Nucleus accumbens (tissue), 56 donors: Measurements from ENCODE around the gene SIK3.
"Not testable (repeated sequence)": the region's sequence is repeated elsewhere in the genome, so short reads cannot be mapped to it uniquely, and the experiment has no call there.

Source experiments
- DNase-seq, 56 donors: peaks; one replicate each; lab custom pipeline; 2025; lab: John Stamatoyannopoulos, UW

Gene SIK3

GRCh38 chr11:117112497-117112896, 14.3 kb upstream of the SIK3 start:
- DNase-seq, result not testable (repeated sequence)

DNA sequence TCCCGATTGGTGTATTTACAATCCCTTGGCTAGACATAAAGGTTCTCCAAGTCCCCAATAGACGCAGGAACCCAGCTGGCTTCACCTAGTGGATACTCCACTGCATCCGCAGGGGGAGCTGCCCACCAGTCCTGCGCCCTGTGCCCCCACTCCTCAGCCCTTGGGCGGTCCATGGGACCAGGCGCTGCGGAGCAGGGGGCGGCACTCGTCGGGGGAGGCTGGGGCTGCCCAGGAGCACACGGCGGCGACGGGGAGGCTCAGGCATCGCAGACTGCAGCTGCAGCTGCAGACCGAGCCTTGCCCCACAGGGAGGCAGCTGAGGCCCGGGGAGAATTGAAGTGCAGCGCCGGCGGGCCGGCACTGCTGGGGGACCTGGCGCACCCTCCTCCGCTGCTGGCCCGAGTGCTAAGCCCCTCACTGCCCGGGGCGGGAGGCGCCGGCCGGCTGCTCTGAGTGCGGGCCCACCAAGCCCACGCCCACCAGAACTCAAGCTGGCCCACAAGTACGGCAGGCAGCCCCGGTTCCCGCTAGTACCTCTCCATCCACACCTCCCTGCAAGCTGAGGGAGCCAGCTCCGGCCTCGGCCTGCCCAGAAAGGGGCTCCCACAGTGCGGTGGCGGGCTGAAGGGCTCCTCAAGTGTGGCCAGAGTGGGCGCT, 12.2 kb upstream of the SIK3 start:
- no peak for DNase-seq

DNA sequence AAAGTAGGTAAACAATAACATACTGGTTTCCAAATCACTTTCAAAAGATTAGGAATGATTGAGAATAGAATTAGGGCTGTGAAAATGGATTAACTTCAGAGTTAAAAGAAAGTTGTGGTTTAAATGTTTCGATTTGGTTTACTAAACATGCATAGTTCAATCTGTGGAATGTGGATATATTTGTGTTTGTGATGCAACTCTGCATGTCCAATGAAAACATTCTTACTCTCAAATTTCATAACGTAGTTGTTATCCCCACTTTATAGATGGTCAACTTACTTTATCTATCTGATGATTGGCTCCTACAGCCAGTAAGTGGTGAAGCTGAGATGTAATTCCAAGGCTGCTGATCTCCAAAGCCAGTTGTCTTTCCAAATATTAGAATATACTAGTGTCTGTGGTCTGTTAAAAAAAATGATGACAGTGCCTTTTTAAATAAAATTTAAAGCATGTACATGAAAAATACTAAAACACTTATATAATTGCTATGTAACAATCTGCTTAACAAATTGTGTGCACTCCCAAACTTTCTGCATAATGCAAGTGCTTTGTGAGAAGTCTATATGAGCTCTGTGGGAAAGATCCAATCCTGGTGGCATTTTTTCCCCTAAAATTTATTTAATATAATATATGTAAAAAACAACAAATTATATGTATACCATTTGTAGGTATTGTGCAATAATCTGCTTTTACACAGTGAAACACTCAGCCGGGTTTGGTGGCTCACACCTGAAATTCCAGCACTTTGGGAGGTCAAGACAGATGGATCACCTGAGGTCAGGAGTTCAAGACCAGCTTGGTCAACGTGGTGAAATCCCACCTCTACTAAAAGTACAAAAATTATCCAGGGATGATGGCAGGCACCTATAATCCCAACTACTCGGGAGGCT, 9.7 kb upstream of the SIK3 start:
- no peak for DNase-seq

GRCh38 chr11:117100556-117100955, 2.3 kb upstream of the SIK3 start:
- DNase-seq, result no peak

DNA sequence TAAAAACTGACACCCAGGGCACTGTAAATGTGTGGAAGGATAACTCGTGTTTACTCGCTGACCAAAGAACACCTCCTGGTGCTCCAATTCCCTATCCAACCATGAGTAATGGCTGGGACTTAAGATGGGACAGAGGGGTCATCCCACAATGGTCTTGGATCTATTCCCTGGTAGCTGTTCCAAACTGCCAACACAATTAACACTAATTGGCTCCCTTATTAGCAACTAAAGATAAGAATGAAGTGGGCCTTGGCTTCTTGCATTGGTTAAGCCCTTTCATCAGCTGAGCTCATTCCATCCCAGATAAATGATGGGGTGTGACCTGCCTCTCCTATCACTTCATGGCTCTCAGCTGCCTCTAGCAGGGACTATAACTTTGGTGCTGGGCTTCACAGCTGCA, 1.5 kb upstream of the SIK3 start:
- DNase-seq, result no peak

GRCh38 chr11:117097389-117098268, 599 bp downstream of the SIK3 start:
- DNase-seq, result peak in 40 of 56 donors; percentile 24 to 84 (median 62)

GRCh38 chr11:117097014-117097388, 1.2 kb downstream of the SIK3 start:
- DNase-seq, result peak in 1 of 56 donors; percentile 52

DNA sequence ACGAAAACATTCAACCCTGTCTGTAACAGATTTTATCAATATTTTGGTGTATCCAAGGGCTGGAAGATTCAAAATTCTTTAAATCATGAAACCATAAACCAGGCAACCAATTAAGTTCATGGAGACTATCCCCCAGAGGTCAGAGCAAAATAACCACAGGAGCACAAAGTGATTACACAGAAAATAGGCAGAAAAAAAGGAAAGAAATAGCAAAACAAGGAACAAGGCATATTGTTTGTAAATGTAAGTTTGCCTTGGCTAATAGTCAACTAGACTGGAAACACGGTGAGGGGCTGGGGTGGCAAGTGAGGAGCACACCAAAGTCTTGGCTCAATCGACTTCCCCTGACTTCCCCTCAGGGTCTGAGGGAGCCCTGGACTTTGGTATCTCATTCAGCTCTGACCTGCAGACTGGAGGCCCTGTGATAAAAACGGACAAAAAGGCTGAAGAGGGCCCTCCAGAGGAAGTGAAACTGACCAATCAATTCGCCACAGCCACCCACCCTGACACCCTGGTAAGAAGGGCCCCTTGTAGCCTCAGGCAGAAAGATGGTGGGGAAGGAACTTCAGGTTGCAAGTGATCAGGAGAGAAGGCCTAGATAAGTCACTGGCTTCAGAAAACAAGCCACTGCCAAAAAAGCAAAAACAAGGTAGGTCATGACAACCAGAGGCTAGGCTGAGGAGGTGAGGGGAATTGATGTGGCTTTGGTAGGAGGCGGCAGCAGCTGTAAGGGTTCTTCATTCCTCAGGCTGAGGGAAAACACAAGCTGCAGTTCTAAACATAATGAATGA, 1.8 kb downstream of the SIK3 start:
- DNase-seq, result peak in 51 of 56 donors; percentile 14 to 83 (median 59)

GRCh38 chr11:117095284-117096161, 2.7 kb downstream of the SIK3 start:
- DNase-seq, result peak in 7 of 56 donors; percentile 17 to 36 (median 32)

DNA sequence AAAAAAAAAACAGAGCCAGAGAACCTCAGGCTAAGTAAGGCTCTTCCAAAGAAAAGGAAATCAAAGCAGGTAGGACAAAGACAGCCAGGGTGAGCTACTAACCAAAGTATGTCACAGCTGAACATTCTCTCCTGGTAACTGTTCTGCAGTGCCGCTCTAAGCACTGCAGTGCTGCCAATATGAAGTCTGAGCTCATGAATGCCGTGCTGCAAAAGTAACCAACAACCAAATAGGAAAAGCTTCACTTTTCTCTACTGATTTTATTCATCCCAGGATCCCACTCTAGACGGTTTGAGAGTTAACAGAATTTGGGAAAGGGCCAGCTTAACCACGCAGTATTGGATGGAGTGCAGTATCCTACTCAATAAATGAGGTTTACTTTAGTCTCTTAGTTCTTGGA, 3.5 kb downstream of the SIK3 start:
- DNase-seq, result peak in 18 of 56 donors; percentile 3 to 55 (median 26)

DNA sequence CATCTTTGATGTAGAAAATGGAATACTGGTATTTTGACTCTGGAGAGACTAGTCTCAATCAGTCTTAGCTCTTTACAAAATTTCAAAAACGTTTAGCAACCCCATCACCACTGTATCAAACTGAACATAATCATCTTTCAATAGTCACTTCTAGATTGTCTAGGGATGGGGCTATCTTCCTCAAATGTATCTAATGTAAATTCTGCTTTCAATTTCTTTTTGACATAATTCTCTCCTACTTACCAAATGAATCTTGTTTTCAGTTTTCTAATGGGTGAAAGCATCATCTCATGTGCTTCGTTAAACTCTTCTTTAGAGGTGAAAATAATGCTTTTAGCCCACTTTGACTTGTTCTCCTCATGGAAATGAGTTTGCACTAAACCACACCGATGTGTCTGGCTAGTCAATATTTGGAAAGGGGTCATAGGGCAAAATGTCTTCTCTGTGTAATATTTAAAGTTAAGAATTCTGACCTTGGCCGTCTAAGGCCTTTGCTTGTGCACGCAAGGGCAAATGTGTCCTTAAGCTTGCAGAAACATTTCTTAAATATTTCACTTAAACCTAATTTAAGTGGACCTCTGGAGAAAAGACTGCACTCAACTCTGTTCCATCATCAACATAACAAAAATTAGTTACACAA, 5.2 kb downstream of the SIK3 start:
- DNase-seq, result no peak

DNA sequence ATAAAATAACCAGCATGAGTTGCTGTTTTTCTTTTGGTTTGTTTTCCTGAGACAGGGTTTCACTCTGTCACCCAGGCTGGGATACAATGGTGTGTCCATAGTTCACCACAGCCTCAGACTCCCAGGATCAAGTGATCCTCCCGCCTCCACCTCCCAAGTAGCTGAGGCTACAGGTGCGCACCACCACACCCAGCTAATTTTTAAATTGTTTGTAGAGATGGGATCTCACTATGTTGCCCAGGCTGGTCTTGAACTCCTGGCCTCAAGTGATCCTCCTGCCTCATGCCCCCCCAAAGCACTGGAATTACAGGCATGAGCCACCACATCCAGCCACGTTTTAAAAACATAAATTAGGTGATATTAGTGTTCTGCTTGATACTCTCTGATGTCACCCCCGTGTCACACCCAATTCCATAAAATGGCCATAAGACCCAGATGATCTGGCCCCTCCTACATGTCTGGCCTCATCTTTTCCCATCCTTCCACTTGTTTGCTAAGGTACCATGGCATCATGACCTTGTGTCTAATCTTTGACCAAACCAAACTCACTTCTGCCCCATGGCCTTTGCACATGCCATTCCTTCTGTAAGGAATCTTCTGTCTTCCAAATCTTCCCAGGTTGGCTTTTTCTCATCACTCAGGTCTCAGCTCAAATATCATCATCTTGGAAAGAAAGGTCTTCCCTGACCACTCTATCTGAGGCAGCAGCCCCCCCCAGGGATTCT, 6.3 kb downstream of the SIK3 start:
- no peak for DNase-seq

DNA sequence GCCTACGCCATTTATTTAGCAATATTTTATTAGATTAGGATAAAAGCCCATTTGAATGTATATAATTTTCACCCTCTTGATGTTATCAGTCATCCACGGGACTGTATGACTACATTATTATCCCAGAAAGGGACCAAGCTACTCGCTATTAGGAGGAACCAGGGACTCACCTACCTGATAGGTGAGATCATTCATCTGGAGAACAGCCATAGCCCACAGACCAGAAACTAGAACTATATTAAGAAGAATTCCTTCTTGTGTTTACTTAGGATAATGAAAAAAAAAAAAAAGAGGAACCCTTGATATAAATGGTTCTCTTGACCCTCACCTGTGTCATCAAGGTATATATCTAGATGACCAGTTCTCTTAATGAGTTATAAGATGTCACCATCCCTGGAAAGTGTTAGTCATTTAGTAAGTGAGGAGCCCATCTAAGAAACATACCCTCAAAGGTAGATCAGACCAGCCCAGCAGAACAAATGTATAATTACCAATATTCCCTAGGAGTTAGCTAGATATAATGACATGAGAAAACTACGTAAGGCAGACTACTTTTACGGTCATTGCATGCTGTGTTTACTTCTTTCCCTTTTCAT, 8.0 kb downstream of the SIK3 start:
- no peak for DNase-seq

DNA sequence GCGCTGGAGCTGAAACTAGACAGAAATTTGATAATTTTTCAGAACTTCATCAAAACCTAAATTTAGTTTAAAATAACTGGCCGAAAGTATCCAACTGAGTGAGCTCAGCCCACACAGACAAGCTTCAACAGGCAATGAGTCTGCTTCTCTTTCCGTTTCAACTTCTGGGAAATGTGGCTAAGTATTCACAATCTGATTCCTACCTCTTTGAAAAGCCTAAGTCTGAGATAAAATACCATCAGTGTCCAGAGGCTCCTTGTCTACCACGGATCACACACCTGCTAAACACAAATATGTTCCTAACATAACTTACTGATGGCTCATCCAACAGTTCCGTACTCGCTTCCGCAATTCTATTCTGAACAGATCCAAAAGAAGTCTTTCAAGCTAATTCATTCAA, 8.5 kb downstream of the SIK3 start:
- no peak for DNase-seq

GRCh38 chr11:117087446-117087845, 10.8 kb downstream of the SIK3 start:
- no peak for DNase-seq

DNA sequence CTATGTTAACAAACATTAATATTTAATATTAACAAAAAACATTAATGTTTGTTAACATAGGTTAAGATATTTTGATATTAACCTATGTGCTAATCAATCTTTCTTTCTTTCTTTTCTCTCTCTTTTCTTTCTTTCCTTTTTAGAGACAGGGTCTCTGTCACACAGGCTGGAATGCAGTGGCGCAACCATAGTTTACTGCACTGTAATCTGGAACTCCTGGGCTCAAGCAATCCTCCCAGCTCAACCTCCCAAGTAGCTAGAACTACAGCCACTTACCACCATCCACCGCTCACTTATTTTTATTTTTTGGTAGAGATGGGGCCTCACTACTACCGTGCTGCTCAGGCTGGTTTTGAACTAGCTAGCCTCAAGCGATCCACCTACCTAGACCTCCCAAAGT, 13.2 kb downstream of the SIK3 start:
- DNase-seq, result no peak
